Left cardiac atrium (tissue), 4 donors: ENCODE measurements around the gene SNAPIN. TPM values are rescaled to one million over a fixed set of nuclear protein-coding genes. Genes with fewer than 3 reads are reported as not detected.
"Not testable (repeated sequence)": the region's sequence is repeated elsewhere in the genome, so short reads cannot be mapped to it uniquely, and the experiment has no call there.

ENCODE experiments used
- ATAC-seq, 2 donors: fragments of 200-7000 bp; cut with Tn5 transposase; one replicate each; pipeline ENCODE4 v1.9.1; 2020; ENCODE audit warnings: mild to moderate bottlenecking in 2 of 2, moderate library complexity in 2 of 2
- DNase-seq: peaks from one replicate; pipeline ENCODE4 v3.0.0-alpha.2; 2020
- intact Hi-C, 2 donors: fragments of 100-400 bp; cut with DNase I; formaldehyde crosslinking; loops; one replicate each; pipeline versions ENCODE4 v1.14.1 to v1.15.1; 2022 to 2023
- total RNA-seq, 2 donors: library from RNA; stranded (reverse); fragmentation: NEBNext Ultra II Directional; extraction: Animal tissue kit (Norgen Biotek cat#: 25700); gene quantifications; one replicate each; pipeline ENCODE4 v1.2.1, GENCODE V29; 2021
- donor health status: DM: no; HTN: yes; CAD: no.
- donor health status: DM: no; HTN: yes; CAD: no; lungs with severe emphysema.
- donor health status: DM: yes; HTN: yes; CAD: no.
- donor health status: Dilated cardiomyopathy.

The SNAPIN gene
- total RNA-seq, 2 donors from 2014 or later = 45.3 to 46.0 TPM

- intact Hi-C loops = no loop called here
- ATAC-seq (no peak), DNase-seq (no peak)
Observed at GRCh38 chr1:153640861-153641260, 17.6 kb upstream of the SNAPIN start.

GRCh38 chr1:153642161-153642560, 16.3 kb upstream of the SNAPIN start:
- ATAC-seq (peak; percentile 14 to 42), DNase-seq (no peak)
- intact Hi-C loops = no loop called here

- no peak for ATAC-seq
- intact Hi-C loops = no loop called here
- no peak for DNase-seq
Observed at GRCh38 chr1:153643100-153643499, 15.4 kb upstream of the SNAPIN start.

GRCh38 chr1:153643816-153644215, 14.7 kb upstream of the SNAPIN start:
- DNase-seq (no peak), ATAC-seq (no peak)
- intact Hi-C loops = no loop called here

- intact Hi-C loops = no loop called here
- DNase-seq (no peak), ATAC-seq (peak in 1 of 2 donors; percentile 3)
Observed at GRCh38 chr1:153646672-153647345, 11.7 kb upstream of the SNAPIN start.

- DNase-seq = no peak
- intact Hi-C loops = no loop called here
- ATAC-seq = peak in 1 of 2 donors; percentile 7
Observed at GRCh38 chr1:153647346-153647714, 11.2 kb upstream of the SNAPIN start.

GRCh38 chr1:153648000-153648643, 10.4 kb upstream of the SNAPIN start:
- intact Hi-C loops = no loop called here
- DNase-seq = no peak
- peak in 1 of 2 donors; percentile 3 for ATAC-seq

- no peak for DNase-seq
- intact Hi-C loops = no loop called here
- peak in 1 of 2 donors; percentile 2 for ATAC-seq
Observed at GRCh38 chr1:153649137-153649862, 9.2 kb upstream of the SNAPIN start.

GRCh38 chr1:153649863-153650235, 8.7 kb upstream of the SNAPIN start:
- DNase-seq (no peak), ATAC-seq (peak; percentile 58 to 75)
- intact Hi-C loops = no loop called here

- DNase-seq = no peak
- ATAC-seq = no peak
- intact Hi-C loops = no loop called here
Observed at GRCh38 chr1:153651771-153652170, 6.7 kb upstream of the SNAPIN start.

GRCh38 chr1:153652805-153653500, 5.5 kb upstream of the SNAPIN start:
- intact Hi-C loops = no loop called here
- DNase-seq = no peak
- ATAC-seq = peak in 1 of 2 donors; percentile 36

- no peak for ATAC-seq
- intact Hi-C loops = no loop called here
- no peak for DNase-seq
Observed at GRCh38 chr1:153655333-153655732, 3.2 kb upstream of the SNAPIN start.

GRCh38 chr1:153659175-153659534, 652 bp downstream of the SNAPIN start:
- intact Hi-C loops = no loop called here
- DNase-seq (no peak), ATAC-seq (no peak)

GRCh38 chr1:153659656-153660055, 1.2 kb downstream of the SNAPIN start:
- intact Hi-C loops = loop anchor here in 1 of 2 donors (10.0 kb wide), 1 partner anchor 85 kb away; no protein-coding TSS in a partner anchor
- DNase-seq = no peak

GRCh38 chr1:153661111-153661708, 2.7 kb downstream of the SNAPIN start:
- DNase-seq (no peak), ATAC-seq (no peak)
- intact Hi-C loops = loop anchor here in 1 of 2 donors (10.0 kb wide), 1 partner anchor 86 kb away; no protein-coding TSS in a partner anchor

More at GRCh38 chr1:153659656-153660055, 1.2 kb downstream of the SNAPIN start:
- ATAC-seq = no peak

- DNase-seq (no peak), ATAC-seq (no peak)
- intact Hi-C loops = loop anchor here in 1 of 2 donors (10.0 kb wide), 1 partner anchor 87 kb away; no protein-coding TSS in a partner anchor
Observed at GRCh38 chr1:153662269-153662668, 3.8 kb downstream of the SNAPIN start.

GRCh38 chr1:153663211-153663610, 4.7 kb downstream of the SNAPIN start:
- DNase-seq = no peak
- no peak for ATAC-seq
- intact Hi-C loops = loop anchor here in 1 of 2 donors (10.0 kb wide), 1 partner anchor 88 kb away; no protein-coding TSS in a partner anchor

GRCh38 chr1:153667439-153667838, 8.9 kb downstream of the SNAPIN start:
- ATAC-seq (no peak), DNase-seq (no peak)
- intact Hi-C loops = loop anchor here in 1 of 2 donors (10.0 kb wide), 1 partner anchor 93 kb away; no protein-coding TSS in a partner anchor

GRCh38 chr1:153668672-153669071, 10.2 kb downstream of the SNAPIN start:
- ATAC-seq = not testable (repeated sequence)
- intact Hi-C loops = loop anchor here in 1 of 2 donors (10.0 kb wide), 1 partner anchor 94 kb away; no protein-coding TSS in a partner anchor

More at GRCh38 chr1:153668672-153669071, 10.2 kb downstream of the SNAPIN start:
- DNase-seq = not testable (repeated sequence)
